MM.1S (cell line): Measurements from ENCODE around the gene TSPAN4.

ENCODE experiments used
- DNase-seq: peaks from one replicate; pipeline ENCODE4 v3.0.0-alpha.2; 2015
- H2AFZ ChIP-seq: fragments of 300-600 bp; sonication (generic); 2 replicates; pipeline ENCODE4 v1.6.0; 2016; ENCODE audit warnings: antibody characterized with exemption, low read length
- H3F3A ChIP-seq: fragments of 300-600 bp; sonication (generic); 2 replicates; pipeline ENCODE4 v1.6.1; 2016; ENCODE audit warnings: mild to moderate bottlenecking, antibody characterized with exemption, low read length, moderate library complexity, mixed read lengths; ENCODE audit not compliant: insufficient read depth
- H3K27ac ChIP-seq: fragments of 300-600 bp; sonication (generic); 2 replicates; pipeline ENCODE4 v1.5.1; 2016; ENCODE audit warnings: mild to moderate bottlenecking, low read length
- H3K27me3 ChIP-seq: fragments of 300-600 bp; sonication (generic); replicated peaks from 2 replicates; pipeline ENCODE4 v1.6.0; 2016; ENCODE audit warnings: low read length; ENCODE audit not compliant: insufficient read depth
- H3K36me3 ChIP-seq: fragments of 300-600 bp; sonication (generic); replicated peaks from 2 replicates; pipeline ENCODE4 v1.6.1; 2016; ENCODE audit warnings: mild to moderate bottlenecking, low read length, mixed read lengths; ENCODE audit not compliant: insufficient read depth
- H3K4me1 ChIP-seq: fragments of 300-600 bp; sonication (generic); 2 replicates; pipeline ENCODE4 v1.6.1; 2016; ENCODE audit warnings: low read length, mixed read lengths
- H3K4me2 ChIP-seq: fragments of 300-600 bp; sonication (generic); 2 replicates; pipeline ENCODE4 v1.6.0; 2016; ENCODE audit warnings: low read depth, low read length
- H3K4me3 ChIP-seq: fragments of 300-600 bp; sonication (generic); 2 replicates; pipeline ENCODE4 v1.5.1; 2016; ENCODE audit warnings: low read length, mixed read lengths
- H3K79me2 ChIP-seq: fragments of 300-600 bp; sonication (generic); 2 replicates; pipeline ENCODE4 v1.6.1; 2016; ENCODE audit warnings: mixed run types, low read length, mixed read lengths
- H3K9ac ChIP-seq: fragments of 300-600 bp; sonication (generic); 2 replicates; pipeline ENCODE4 v1.6.1; 2016; ENCODE audit warnings: low read length, mixed read lengths
- H3K9me2 ChIP-seq: fragments of 300-600 bp; sonication (generic); replicated peaks from 2 replicates; pipeline ENCODE4 v1.6.1; 2016; ENCODE audit warnings: mild to moderate bottlenecking, low read length, mixed read lengths; ENCODE audit not compliant: insufficient read depth
- H3K9me3 ChIP-seq: fragments of 300-600 bp; sonication (generic); replicated peaks from 2 replicates; pipeline ENCODE4 v1.6.1; 2016; ENCODE audit warnings: mild to moderate bottlenecking, low read length, mixed read lengths; ENCODE audit not compliant: insufficient read depth
- H4K20me1 ChIP-seq: fragments of 300-600 bp; sonication (generic); 2 replicates; pipeline ENCODE4 v1.6.1; 2016; ENCODE audit warnings: mild to moderate bottlenecking, low read length, moderate library complexity, mixed read lengths; ENCODE audit not compliant: insufficient read depth
- EZH2 ChIP-seq: fragments of 300-600 bp; sonication (generic); optimal IDR thresholded peaks from 2 replicates; pipeline ENCODE3; 2017; ENCODE audit warnings: low read depth, mild to moderate bottlenecking, antibody characterized with exemption, low read length, mixed read lengths
- EZH2phosphoT487 ChIP-seq: fragments of 300-600 bp; sonication (generic); IDR thresholded peaks from 2 replicates; pipeline ENCODE4 v1.6.1; 2018; ENCODE audit warnings: antibody characterized with exemption, low read length
- TF ChIP-seq, protein P1 (sequence below): fragments of 300-600 bp; sonication (generic); IDR thresholded peaks from 2 replicates; pipeline ENCODE4 v1.5.1; 2016; ENCODE audit warnings: antibody characterized with exemption, low read length, mixed read lengths

The TSPAN4 gene

DNA sequence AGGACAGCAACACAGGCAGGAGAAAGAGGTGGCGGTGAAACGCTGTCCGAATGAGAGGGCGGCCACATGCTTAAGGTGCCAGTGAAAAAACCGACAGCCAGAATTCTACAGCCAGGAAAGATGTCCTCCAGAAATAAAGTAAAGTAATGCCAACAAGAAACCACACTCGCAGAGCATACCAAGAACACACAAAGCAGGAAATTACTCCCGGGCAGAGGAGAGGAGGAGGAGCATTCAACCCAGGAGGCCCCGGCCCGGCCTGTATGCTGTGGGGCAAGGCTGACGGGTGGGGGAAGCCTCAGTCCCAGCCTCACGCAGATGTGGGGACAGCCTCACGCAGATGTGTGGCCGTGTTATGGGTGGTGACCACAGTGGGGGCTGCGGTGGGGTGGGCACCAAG, 39.9 kb downstream of the TSPAN4 start:
- H3K27ac ChIP-seq: no peak overlapping the region
- TF ChIP-seq EZH2 (no peak), EZH2phosphoT487 (no peak)
- TF ChIP-seq, protein P1, sequence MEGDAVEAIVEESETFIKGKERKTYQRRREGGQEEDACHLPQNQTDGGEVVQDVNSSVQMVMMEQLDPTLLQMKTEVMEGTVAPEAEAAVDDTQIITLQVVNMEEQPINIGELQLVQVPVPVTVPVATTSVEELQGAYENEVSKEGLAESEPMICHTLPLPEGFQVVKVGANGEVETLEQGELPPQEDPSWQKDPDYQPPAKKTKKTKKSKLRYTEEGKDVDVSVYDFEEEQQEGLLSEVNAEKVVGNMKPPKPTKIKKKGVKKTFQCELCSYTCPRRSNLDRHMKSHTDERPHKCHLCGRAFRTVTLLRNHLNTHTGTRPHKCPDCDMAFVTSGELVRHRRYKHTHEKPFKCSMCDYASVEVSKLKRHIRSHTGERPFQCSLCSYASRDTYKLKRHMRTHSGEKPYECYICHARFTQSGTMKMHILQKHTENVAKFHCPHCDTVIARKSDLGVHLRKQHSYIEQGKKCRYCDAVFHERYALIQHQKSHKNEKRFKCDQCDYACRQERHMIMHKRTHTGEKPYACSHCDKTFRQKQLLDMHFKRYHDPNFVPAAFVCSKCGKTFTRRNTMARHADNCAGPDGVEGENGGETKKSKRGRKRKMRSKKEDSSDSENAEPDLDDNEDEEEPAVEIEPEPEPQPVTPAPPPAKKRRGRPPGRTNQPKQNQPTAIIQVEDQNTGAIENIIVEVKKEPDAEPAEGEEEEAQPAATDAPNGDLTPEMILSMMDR: no peak
- no peaks in the 10 kb centered on the region for H4K20me1 ChIP-seq
- no peak overlapping the region for H2AFZ ChIP-seq
- no peaks in the 10 kb centered on the region for H3K79me2 ChIP-seq
- DNase-seq: no peak
- no peak overlapping the region for H3K4me2 ChIP-seq
- no peak overlapping the region for H3K4me3 ChIP-seq
- no peaks in the 10 kb centered on the region for H3K36me3 ChIP-seq
- H3K9ac ChIP-seq: no peak overlapping the region
- H3K9me3 ChIP-seq: no peaks in the 10 kb centered on the region
- no peaks in the 10 kb centered on the region for H3K9me2 ChIP-seq
- H3F3A ChIP-seq: no peaks in the 10 kb centered on the region
- H3K4me1 ChIP-seq: no peaks in the 10 kb centered on the region
- H3K27me3 ChIP-seq: no peaks in the 10 kb centered on the region

DNA sequence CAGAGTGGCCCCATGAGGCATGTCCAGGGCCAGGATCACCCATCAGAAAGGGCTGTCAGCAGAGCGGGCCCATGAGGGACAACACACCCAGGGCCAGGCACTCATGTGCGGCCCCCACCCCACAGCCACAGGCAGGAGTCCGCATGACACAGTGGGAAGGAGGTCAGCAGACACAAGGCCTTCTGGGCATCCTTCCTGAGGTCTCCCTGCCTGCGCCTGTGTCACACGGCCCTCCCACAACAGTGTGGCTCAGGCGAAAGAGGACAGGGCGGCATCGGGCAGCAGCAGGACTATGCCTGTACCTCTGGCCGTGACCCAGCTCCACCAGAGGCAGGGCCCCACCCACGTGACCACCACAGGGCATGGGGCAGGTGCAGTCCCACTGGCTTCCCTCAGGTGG, 40.9 kb downstream of the TSPAN4 start:
- Histone ChIP-seq H3K27me3 (no peaks in the 10 kb centered on the region), H3K27ac (no peak overlapping the region), H3F3A (no peaks in the 10 kb centered on the region), H3K36me3 (no peaks in the 10 kb centered on the region), H3K9ac (no peak overlapping the region), H4K20me1 (no peaks in the 10 kb centered on the region), H3K4me1 (no peaks in the 10 kb centered on the region), H3K9me3 (no peaks in the 10 kb centered on the region), H3K9me2 (no peaks in the 10 kb centered on the region), H3K4me2 (no peak overlapping the region), H3K79me2 (no peaks in the 10 kb centered on the region), H3K4me3 (no peak overlapping the region), H2AFZ (no peak overlapping the region)
- TF ChIP-seq, protein P1: no peak
- TF ChIP-seq EZH2: no peak
- TF ChIP-seq EZH2phosphoT487: no peak
- no peak for DNase-seq

DNA sequence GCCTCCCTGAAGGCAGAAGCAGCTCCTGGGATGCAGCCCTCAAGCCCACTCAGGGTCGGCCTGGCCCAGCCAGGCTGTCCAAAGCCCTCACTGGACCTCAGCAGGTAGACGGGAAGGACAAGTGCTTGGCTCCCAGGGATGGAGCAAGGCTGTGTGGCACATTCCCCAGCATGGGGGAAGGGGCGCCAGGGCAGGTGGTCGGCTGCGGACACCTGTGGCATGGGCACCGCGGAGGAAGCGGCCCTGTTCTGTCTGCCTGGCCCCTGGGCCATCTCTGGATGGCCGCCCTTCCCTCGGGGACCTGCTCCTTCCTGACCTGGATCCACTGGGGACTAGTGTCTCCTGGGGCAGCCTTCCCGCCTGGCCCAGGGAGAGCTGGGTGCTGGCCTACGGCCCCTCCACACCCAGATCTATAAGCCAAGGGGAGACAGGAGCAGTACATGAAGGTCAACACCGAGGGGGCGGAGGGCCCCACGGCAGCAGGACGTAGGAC, 42.0 kb downstream of the TSPAN4 start:
- Histone ChIP-seq H3F3A (no peaks in the 10 kb centered on the region), H3K4me3 (no peak overlapping the region), H2AFZ (no peak overlapping the region), H3K4me2 (no peak overlapping the region), H3K27me3 (no peaks in the 10 kb centered on the region), H3K9me3 (no peaks in the 10 kb centered on the region), H3K27ac (no peak overlapping the region), H3K4me1 (no peaks in the 10 kb centered on the region), H3K9ac (no peak overlapping the region), H3K79me2 (no peaks in the 10 kb centered on the region), H3K36me3 (no peaks in the 10 kb centered on the region), H3K9me2 (no peaks in the 10 kb centered on the region), H4K20me1 (no peaks in the 10 kb centered on the region)
- no peak for DNase-seq
- TF ChIP-seq EZH2phosphoT487 (no peak), EZH2 (no peak)
- TF ChIP-seq, protein P1: no peak
